DND-41 (cell line): ENCODE data around the gene PLEKHO2.

Experiments
- EZH2 ChIP-seq: IDR thresholded peaks from 3 replicates; pipeline ENCODE4 v1.6.1; 2012; ENCODE audit warnings: borderline replicate concordance, low read depth, mild to moderate bottlenecking, moderate library complexity, low read length, inconsistent platforms; ENCODE audit not compliant: severe bottlenecking
- TF ChIP-seq, protein P1 (sequence below): IDR thresholded peaks from 2 replicates; pipeline ENCODE4 v1.5.1; 2012; ENCODE audit warnings: borderline replicate concordance, low read length, moderate library complexity, mild to moderate bottlenecking; ENCODE audit not compliant: poor library complexity, severe bottlenecking; ENCODE audit errors: extremely low read depth

DNA sequence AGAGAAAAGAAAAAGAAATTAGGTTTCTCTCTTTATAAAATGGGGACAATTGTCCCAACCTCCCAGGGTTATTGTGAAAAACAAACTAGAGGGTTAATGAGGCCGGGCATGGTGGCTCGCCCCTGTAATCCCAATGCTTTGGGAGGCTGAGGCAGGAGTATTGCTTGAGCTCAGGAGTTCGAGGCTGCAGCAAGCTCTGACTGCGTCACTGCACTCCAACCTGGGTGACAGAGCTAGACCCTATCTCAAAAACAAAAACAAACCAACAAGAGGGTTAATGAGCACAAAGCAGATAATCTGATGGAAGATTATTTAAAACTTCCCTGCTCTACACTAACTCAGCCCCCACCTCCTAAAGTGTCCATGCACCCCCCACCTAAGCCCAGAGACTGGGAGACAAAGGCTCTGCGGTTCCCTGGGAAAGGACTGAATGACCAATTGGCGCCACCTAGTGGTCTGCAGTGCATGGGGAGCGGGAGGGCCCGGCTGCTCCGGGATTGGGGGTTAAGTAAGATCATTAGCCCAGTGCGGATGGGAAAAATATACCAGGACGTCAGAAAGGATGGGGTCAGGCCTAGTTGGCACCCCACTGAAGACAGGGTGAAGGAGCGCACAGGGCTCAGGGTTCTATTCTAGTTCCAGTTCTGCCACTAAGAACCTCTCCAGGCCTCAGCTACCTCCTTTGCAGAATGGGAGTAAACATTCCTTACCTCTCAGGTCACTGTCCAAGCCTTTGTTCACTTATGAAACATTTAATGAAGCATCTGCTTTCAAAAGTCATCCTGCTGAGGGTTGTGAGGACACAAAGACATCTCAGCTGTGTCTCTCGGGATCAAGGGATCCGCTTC lies 31.8 kb upstream of the PLEKHO2 start:
- TF ChIP-seq, protein P1, sequence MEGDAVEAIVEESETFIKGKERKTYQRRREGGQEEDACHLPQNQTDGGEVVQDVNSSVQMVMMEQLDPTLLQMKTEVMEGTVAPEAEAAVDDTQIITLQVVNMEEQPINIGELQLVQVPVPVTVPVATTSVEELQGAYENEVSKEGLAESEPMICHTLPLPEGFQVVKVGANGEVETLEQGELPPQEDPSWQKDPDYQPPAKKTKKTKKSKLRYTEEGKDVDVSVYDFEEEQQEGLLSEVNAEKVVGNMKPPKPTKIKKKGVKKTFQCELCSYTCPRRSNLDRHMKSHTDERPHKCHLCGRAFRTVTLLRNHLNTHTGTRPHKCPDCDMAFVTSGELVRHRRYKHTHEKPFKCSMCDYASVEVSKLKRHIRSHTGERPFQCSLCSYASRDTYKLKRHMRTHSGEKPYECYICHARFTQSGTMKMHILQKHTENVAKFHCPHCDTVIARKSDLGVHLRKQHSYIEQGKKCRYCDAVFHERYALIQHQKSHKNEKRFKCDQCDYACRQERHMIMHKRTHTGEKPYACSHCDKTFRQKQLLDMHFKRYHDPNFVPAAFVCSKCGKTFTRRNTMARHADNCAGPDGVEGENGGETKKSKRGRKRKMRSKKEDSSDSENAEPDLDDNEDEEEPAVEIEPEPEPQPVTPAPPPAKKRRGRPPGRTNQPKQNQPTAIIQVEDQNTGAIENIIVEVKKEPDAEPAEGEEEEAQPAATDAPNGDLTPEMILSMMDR: peak; percentile 93
- TF ChIP-seq EZH2: no peak
